C4-2B (cell line): Measurements from ENCODE around the gene SCTR.

Experiments used
- CTCF ChIP-seq: fragments of 450-650 bp; conservative IDR thresholded peaks from 2 replicates; pipeline ENCODE4 v1.5.1; 2017; ENCODE audit warnings: mild to moderate bottlenecking
- ZFX ChIP-seq: fragments of 450-650 bp; IDR thresholded peaks from 2 replicates; pipeline ENCODE4 v1.6.1; 2017

GRCh38 chr2:119402106-119402505, 122.2 kb downstream of the SCTR start:
- TF ChIP-seq CTCF (no peak), ZFX (no peak)
